IPS-18c (cell line): ENCODE data around the gene DKC1.

Experiments
- H3K4me3 ChIP-seq: 2 replicates; pipeline ENCODE4 v1.7.0; 2013; ENCODE audit warnings: low read depth, mild to moderate bottlenecking, low read length, moderate library complexity; ENCODE audit not compliant: insufficient read depth
- H3K9me3 ChIP-seq: one replicate; pipeline ENCODE4 v1.6.1; 2013; ENCODE audit warnings: mild to moderate bottlenecking, low read length, moderate library complexity; ENCODE audit not compliant: control insufficient read depth, insufficient read depth

Gene DKC1

GRCh38 chrX:154733066-154733425 is 29.6 kb upstream of the DKC1 start:
- H3K4me3 ChIP-seq: no peak overlapping the region
- no peaks in the 10 kb centered on the region for H3K9me3 ChIP-seq

- Histone ChIP-seq H3K4me3 (no peak overlapping the region), H3K9me3 (no peaks in the 10 kb centered on the region)
Measured at GRCh38 chrX:154734061-154734781, 28.4 kb upstream of the DKC1 start.

- no peaks in the 10 kb centered on the region for H3K9me3 ChIP-seq
- no peak overlapping the region for H3K4me3 ChIP-seq
Measured at GRCh38 chrX:154735695-154736393, 26.8 kb upstream of the DKC1 start.

GRCh38 chrX:154737136-154737535 is 25.5 kb upstream of the DKC1 start:
- H3K4me3 ChIP-seq: no peak overlapping the region
- no peaks in the 10 kb centered on the region for H3K9me3 ChIP-seq

- H3K4me3 ChIP-seq: no peak overlapping the region
- H3K9me3 ChIP-seq: no peaks in the 10 kb centered on the region
Measured at GRCh38 chrX:154738011-154738738, 24.5 kb upstream of the DKC1 start.

- no peak overlapping the region for H3K4me3 ChIP-seq
- peaks cover 3% of the 10 kb centered on the region for H3K9me3 ChIP-seq
Measured at GRCh38 chrX:154739952-154740465, 22.7 kb upstream of the DKC1 start.

GRCh38 chrX:154742613-154743012 is 20.1 kb upstream of the DKC1 start:
- no peak overlapping the region for H3K4me3 ChIP-seq
- peaks cover 3% of the 10 kb centered on the region for H3K9me3 ChIP-seq

- Histone ChIP-seq H3K9me3 (peaks cover 11% of the 10 kb centered on the region), H3K4me3 (no peak overlapping the region)
Measured at GRCh38 chrX:154748712-154749339, 13.8 kb upstream of the DKC1 start.

GRCh38 chrX:154749856-154750255 is 12.8 kb upstream of the DKC1 start:
- Histone ChIP-seq H3K4me3 (no peak overlapping the region), H3K9me3 (peaks cover 11% of the 10 kb centered on the region)

- peaks cover 11% of the 10 kb centered on the region for H3K9me3 ChIP-seq
- H3K4me3 ChIP-seq: peak within 1 kb of the TSS; percentile 46; the same call in 1 of the 2 replicates
Measured at GRCh38 chrX:154750301-154751202, 12.1 kb upstream of the DKC1 start, which contains the start of gene GAB3. Gene GAB3, minus strand, starts transcription at chrX:154751077. Its CDS starts 52 bp downstream, at chrX:154751025.

GRCh38 chrX:154751203-154751668 is 11.4 kb upstream of the DKC1 start:
- no peak overlapping the region for H3K4me3 ChIP-seq
- H3K9me3 ChIP-seq: peaks cover 11% of the 10 kb centered on the region

GRCh38 chrX:154751669-154752271 is 10.9 kb upstream of the DKC1 start:
- Histone ChIP-seq H3K4me3 (no peak overlapping the region; the same call in 1 of the 2 replicates), H3K9me3 (peaks cover 11% of the 10 kb centered on the region)

GRCh38 chrX:154758696-154759095 is 4.0 kb upstream of the DKC1 start:
- no peak overlapping the region; the same call in 1 of the 2 replicates for H3K4me3 ChIP-seq
- peaks cover 8% of the 10 kb centered on the region for H3K9me3 ChIP-seq

- Histone ChIP-seq H3K4me3 (no peak overlapping the region), H3K9me3 (peaks cover 8% of the 10 kb centered on the region)
Measured at GRCh38 chrX:154761977-154762536, 607 bp upstream of the DKC1 start.

GRCh38 chrX:154774622-154775021 is 12.0 kb downstream of the DKC1 start:
- Histone ChIP-seq H3K4me3 (no peak overlapping the region; the same call in 1 of the 2 replicates), H3K9me3 (peaks cover 3% of the 10 kb centered on the region)
